ENCODE data around the gene EIF5A. TPM values are rescaled to one million over a fixed set of nuclear protein-coding genes. Genes with fewer than 3 reads are reported as not detected.

The EIF5A gene
- total and polyA plus RNA-seq, 9 of the 15 experiments (the other 6 are each of a cell fraction or from before 2014, with no cell fraction given) = 22.9 to 1,163 (median 772) TPM

GRCh38 chr17:7356072-7356549 lies 48.7 kb downstream of the EIF5A start (continued):
- TF ChIP-seq, protein P1, sequence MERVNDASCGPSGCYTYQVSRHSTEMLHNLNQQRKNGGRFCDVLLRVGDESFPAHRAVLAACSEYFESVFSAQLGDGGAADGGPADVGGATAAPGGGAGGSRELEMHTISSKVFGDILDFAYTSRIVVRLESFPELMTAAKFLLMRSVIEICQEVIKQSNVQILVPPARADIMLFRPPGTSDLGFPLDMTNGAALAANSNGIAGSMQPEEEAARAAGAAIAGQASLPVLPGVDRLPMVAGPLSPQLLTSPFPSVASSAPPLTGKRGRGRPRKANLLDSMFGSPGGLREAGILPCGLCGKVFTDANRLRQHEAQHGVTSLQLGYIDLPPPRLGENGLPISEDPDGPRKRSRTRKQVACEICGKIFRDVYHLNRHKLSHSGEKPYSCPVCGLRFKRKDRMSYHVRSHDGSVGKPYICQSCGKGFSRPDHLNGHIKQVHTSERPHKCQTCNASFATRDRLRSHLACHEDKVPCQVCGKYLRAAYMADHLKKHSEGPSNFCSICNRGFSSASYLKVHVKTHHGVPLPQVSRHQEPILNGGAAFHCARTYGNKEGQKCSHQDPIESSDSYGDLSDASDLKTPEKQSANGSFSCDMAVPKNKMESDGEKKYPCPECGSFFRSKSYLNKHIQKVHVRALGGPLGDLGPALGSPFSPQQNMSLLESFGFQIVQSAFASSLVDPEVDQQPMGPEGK (CRISPR knock-in tag; IDR thresholded peaks at IDR 0.05; ENCODE audit: borderline replicate concordance) = no peak
- TF ChIP-seq RBFOX2 (IDR thresholded peaks at IDR 0.05; ENCODE audit: low read depth, low read length) (no peak), NFATC3 (IDR thresholded peaks at IDR 0.05) (no peak), CBX1 (IDR thresholded peaks at IDR 0.05; ENCODE audit: low read depth) (no peak), SAFB2 (IDR thresholded peaks at IDR 0.05; ENCODE audit: borderline replicate concordance, low read depth, low read length, severe bottlenecking) (no peak), ZNF507 (tag; conservative IDR thresholded peaks at IDR 0.05) (no peak), STAG1 (CRISPR knock-in tag; IDR thresholded peaks at IDR 0.05; ENCODE audit: borderline replicate concordance) (peak; percentile 77), KDM2B (CRISPR knock-in tag; IDR thresholded peaks at IDR 0.05) (no peak), ZNF589 (CRISPR knock-in tag; IDR thresholded peaks at IDR 0.05; ENCODE audit: low read depth) (no peak), PHTF2 (CRISPR knock-in tag; IDR thresholded peaks at IDR 0.05) (no peak), GTF2A2 (tag; IDR thresholded peaks at IDR 0.05) (no peak), KLF13 (tag; IDR thresholded peaks at IDR 0.05; ENCODE audit: borderline replicate concordance, low read depth) (0 out of 2 replicates have a peak, but pooled peaks have one; percentile 18), SRSF7 (optimal IDR thresholded peaks at IDR 0.05; ENCODE audit: low read depth, low read length) (no peak), FUS (optimal IDR thresholded peaks at IDR 0.05; ENCODE audit: low read depth, low read length) (no peak), ZNF347 (CRISPR knock-in tag; IDR thresholded peaks at IDR 0.05; ENCODE audit: low read depth) (no peak), ZNF133 (CRISPR knock-in tag; IDR thresholded peaks at IDR 0.05) (no peak), ZBTB17 (CRISPR knock-in tag; IDR thresholded peaks at IDR 0.05) (no peak), TCF7L2 (IDR thresholded peaks at IDR 0.05; ENCODE audit: low read depth, low read length) (no peak), ARID2 (IDR thresholded peaks at IDR 0.05) (peak; percentile 9; the same call in 1 of the 2 replicates), ZFP1 (CRISPR knock-in tag; IDR thresholded peaks at IDR 0.05) (no peak), SPI1 (IDR thresholded peaks at IDR 0.05; ENCODE audit: borderline replicate concordance, low read depth, low read length) (no peak), ZNF408 (CRISPR knock-in tag; IDR thresholded peaks at IDR 0.05; ENCODE audit: low read depth) (no peak), ASH1L (IDR thresholded peaks at IDR 0.05; ENCODE audit: borderline replicate concordance, low read depth, partially characterized antibody) (no peak), ZNF146 (CRISPR knock-in tag; IDR thresholded peaks at IDR 0.05; ENCODE audit: unreplicated experiment) (no peak), RAD51 (IDR thresholded peaks at IDR 0.05; ENCODE audit: borderline replicate concordance, low read depth) (no peak), VEZF1 (CRISPR knock-in tag; IDR thresholded peaks at IDR 0.05) (peak; percentile 56; the same call in 1 of the 2 replicates)
- TF ChIP-seq, protein P2, sequence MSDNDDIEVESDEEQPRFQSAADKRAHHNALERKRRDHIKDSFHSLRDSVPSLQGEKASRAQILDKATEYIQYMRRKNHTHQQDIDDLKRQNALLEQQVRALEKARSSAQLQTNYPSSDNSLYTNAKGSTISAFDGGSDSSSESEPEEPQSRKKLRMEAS (CRISPR knock-in tag; IDR thresholded peaks at IDR 0.05) = 0 out of 2 replicates have a peak, but pooled peaks have one; percentile 29
